GM12801 (cell line): ENCODE results near the gene RNF217.

ENCODE experiments used
- CTCF ChIP-seq: IDR thresholded peaks from one replicate; pipeline ENCODE4 v1.5.1; 2011; ENCODE audit warnings: control low read depth; ENCODE audit not compliant: insufficient read length; ENCODE audit errors: extremely low read depth

RNF217 gene

DNA sequence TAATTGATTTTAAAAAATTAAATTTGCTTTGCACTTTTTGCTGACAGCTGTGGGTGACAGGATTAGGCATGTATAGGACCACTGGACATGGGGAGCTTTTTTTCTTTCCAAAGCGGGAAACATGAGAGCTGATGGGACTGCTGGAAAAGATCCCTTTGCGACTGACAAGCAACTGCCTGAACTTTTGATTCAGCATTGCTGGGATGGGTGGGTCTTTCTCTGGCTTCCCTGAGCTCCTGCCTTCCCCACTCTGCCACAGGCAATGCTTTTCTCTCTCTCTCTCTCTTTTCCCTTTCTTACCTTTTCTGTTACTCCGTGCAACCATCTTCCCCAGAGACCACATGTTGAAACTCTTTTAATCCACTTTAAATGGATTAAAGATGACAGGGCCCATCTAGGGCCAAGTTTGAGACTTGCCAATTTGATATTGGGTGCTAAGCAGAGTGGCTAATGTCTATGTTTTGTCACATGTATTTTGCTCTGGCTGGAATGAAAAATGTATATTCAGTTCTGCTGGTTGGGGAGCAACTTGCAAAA, 157.9 kb downstream of the RNF217 start:
- TF ChIP-seq CTCF = no peak

DNA sequence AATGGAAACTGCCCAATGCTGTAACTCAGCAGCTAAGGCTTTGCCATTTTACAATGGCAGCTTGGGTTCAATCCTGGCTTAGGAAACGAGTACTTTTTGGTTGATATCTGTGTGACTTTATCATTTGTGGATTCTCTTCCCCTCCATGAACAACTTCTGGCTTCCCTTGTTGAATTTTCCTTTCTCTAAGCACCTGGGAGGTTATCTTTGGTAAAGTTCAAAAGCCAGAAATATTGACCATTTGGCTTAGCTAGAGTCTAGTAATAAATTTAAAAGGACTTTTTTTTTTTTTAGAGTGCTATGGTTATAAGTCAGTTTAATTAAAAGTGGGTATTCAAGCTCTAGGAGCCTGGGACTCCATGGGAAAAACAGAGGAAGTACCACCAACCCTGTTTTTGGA, 159.7 kb downstream of the RNF217 start:
- TF ChIP-seq CTCF = no peak

GRCh38 chr6:125123051-125123450, 160.8 kb downstream of the RNF217 start:
- TF ChIP-seq CTCF = no peak

DNA sequence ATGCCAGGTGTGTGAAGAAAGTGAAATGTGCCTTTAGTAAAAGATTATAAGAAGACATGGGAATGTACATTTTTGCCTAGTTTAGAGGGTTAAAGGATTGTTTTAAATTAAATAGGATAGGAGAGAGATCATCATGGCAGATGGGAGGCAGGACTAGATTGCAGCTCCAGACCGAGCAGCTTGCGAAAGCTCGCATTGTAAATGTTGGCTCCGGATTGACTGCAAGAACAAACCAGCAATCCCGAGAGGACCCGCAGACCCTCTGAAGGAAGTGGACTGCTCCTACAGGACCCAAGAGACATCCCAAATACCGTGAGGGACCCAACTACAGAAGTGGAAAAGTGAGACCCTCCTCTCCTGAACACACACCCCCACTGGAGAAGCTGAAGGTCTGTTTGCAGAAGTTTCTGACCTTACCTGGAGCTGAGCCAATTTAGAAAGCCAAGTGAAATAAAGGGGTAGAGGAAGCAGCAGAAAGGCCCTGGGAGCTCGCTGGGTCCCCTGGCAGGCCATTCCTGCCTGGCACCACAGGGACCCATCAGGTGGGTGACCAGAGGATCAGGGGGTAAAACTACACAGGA, 161.3 kb downstream of the RNF217 start:
- no peak for TF ChIP-seq CTCF

- no peak for TF ChIP-seq CTCF
Measured at GRCh38 chr6:125124049-125124669, 161.9 kb downstream of the RNF217 start.

- no peak for TF ChIP-seq CTCF
Measured at GRCh38 chr6:125129354-125129753, 167.1 kb downstream of the RNF217 start.

GRCh38 chr6:125132058-125132457, 169.8 kb downstream of the RNF217 start:
- no peak for TF ChIP-seq CTCF
